RWPE2 (cell line): ENCODE results near the gene CPLX4.
"Not testable (repeated sequence)": the region's sequence is repeated elsewhere in the genome, so short reads cannot be mapped to it uniquely, and the experiment has no call there.

ENCODE experiments used
- ATAC-seq: fragments of 200-7000 bp; cut with Tn5 transposase; 3 replicates; pipeline ENCODE4 v1.9.1; 2021; ENCODE audit warnings: low read depth
- DNase-seq: peaks from one replicate; pipeline ENCODE4 v3.0.0-alpha.2; 2020; ENCODE audit warnings: low spot score
- H3K27ac ChIP-seq: fragments of 450-650 bp; 2 replicates; pipeline ENCODE4 v1.5.1; 2017; ENCODE audit warnings: mild to moderate bottlenecking; ENCODE audit not compliant: poor library complexity, severe bottlenecking
- H3K27me3 ChIP-seq: fragments of 250-450 bp; sonication (Bioruptor Pico); 2 replicates; pipeline ENCODE4 v1.5.1; 2021; ENCODE audit warnings: mild to moderate bottlenecking, moderate library complexity; ENCODE audit not compliant: insufficient read depth, poor library complexity, severe bottlenecking
- H3K36me3 ChIP-seq: fragments of 250-450 bp; sonication (Bioruptor Pico); 2 replicates; pipeline ENCODE4 v1.5.1; 2020; ENCODE audit warnings: low read depth, mild to moderate bottlenecking, moderate library complexity
- H3K4me1 ChIP-seq: fragments of 250-450 bp; sonication (Bioruptor Pico); 2 replicates; pipeline ENCODE4 v1.5.1; 2021; ENCODE audit warnings: mild to moderate bottlenecking, moderate library complexity; ENCODE audit not compliant: insufficient read depth, poor library complexity, severe bottlenecking
- H3K4me3 ChIP-seq: fragments of 250-450 bp; sonication (Bioruptor Pico); 2 replicates; pipeline ENCODE4 v1.5.1; 2021; ENCODE audit warnings: mild to moderate bottlenecking, moderate library complexity; ENCODE audit not compliant: severe bottlenecking
- H3K9me3 ChIP-seq: fragments of 250-450 bp; sonication (Bioruptor Pico); 2 replicates; pipeline ENCODE4 v1.5.1; 2021; ENCODE audit warnings: mild to moderate bottlenecking, moderate library complexity; ENCODE audit not compliant: severe bottlenecking
- TF ChIP-seq, protein P1 (sequence below): fragments of 450-650 bp; IDR thresholded peaks from one replicate; pipeline ENCODE4 v1.5.1; 2017; ENCODE audit warnings: mild to moderate bottlenecking, moderate library complexity; ENCODE audit not compliant: poor library complexity, severe bottlenecking

CPLX4 gene

DNA sequence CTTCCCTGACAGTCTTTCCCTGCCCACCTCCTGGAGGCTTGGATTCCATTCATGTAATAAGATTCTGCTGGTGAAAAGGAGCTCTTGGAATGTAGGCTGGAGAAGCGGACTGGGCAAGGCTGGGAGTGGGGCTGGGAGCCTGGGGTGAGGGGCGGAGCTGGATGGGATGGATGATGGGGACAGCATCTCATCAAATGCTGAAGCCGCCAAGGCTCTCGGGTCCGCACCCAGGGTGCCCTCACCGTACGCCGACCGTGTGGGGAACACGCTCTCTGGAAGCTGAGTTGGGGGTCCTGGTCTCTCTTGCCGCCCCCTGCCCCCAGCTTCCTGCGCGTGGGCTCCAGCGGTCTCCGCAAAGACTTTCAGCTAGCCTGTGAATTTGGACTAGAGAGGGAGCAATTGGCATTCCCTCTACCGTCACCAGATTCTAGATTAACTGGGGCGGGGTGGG is 54.3 kb downstream of the CPLX4 start:
- Histone ChIP-seq H3K4me3 (no peak overlapping the region), H3K4me1 (no peaks in the 10 kb centered on the region), H3K27ac (no peak overlapping the region), H3K36me3 (no peaks in the 10 kb centered on the region), H3K9me3 (no peaks in the 10 kb centered on the region), H3K27me3 (peaks cover 66% of the 10 kb centered on the region)
- ATAC-seq (peak; percentile 18; the same call in 1 of the 3 replicates), DNase-seq (no peak)
- TF ChIP-seq, protein P1, sequence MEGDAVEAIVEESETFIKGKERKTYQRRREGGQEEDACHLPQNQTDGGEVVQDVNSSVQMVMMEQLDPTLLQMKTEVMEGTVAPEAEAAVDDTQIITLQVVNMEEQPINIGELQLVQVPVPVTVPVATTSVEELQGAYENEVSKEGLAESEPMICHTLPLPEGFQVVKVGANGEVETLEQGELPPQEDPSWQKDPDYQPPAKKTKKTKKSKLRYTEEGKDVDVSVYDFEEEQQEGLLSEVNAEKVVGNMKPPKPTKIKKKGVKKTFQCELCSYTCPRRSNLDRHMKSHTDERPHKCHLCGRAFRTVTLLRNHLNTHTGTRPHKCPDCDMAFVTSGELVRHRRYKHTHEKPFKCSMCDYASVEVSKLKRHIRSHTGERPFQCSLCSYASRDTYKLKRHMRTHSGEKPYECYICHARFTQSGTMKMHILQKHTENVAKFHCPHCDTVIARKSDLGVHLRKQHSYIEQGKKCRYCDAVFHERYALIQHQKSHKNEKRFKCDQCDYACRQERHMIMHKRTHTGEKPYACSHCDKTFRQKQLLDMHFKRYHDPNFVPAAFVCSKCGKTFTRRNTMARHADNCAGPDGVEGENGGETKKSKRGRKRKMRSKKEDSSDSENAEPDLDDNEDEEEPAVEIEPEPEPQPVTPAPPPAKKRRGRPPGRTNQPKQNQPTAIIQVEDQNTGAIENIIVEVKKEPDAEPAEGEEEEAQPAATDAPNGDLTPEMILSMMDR = no peak

DNA sequence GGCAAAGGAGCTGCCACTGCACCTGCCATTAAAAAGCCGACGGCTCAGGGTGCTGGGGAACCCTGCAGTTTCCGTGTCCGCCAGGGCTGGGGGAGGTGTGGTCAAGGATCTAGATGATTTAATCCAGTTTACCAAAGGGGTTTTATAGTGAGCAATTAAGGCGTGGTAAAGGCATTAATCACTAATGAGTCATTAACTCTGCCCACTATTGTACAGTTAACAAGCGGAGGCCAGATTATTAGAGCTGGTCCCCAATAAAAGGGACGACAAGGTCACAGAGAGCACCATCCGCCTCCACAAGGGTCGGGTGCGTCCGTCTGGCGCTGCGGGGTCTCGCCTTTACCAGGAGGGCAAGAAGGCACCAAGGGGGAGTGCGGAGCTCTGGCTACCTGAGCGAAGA is 54.8 kb downstream of the CPLX4 start:
- Histone ChIP-seq H3K4me1 (no peaks in the 10 kb centered on the region), H3K27ac (no peak overlapping the region), H3K4me3 (no peak overlapping the region), H3K27me3 (peaks cover 62% of the 10 kb centered on the region), H3K9me3 (no peaks in the 10 kb centered on the region), H3K36me3 (no peaks in the 10 kb centered on the region)
- DNase-seq (no peak), ATAC-seq (peak; percentile 29; the same call in 1 of the 3 replicates)
- TF ChIP-seq, protein P1 = no peak

DNA sequence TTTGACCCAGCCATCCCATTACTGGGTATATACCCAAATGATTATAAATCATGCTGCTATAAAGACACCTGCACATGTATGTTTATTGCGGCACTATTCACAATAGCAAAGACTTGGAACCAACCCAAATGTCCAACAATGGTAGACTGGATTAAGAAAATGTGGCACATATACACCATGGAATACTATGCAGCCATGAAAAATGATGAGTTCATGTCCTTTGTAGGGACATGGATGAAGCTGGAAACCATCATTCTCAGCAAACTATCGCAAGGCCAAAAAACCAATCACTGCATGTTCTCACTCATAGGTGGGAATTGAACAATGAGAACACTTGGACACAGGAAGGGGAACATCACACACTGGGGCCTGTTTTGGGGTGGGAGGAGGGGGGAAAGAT is 56.2 kb downstream of the CPLX4 start:
- H3K9me3 ChIP-seq, ATAC-seq: not testable (repeated sequence)

DNA sequence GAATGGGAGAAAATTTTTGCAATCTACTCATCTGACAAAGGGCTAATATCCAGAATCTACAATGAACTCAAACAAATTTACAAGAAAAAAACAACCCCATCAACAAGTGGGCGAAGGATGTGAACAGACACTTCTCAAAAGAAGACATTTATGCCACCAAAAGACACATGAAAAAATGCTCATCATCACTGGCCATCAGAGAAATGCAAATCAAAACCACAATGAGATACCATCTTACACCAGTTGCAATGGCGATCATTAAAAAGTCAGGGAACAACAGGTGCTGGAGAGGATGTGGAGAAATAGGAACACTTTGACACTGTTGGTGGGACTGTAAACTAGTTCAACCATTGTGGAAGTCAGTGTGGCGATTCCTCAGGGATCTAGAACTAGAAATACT is 56.6 kb downstream of the CPLX4 start:
- DNase-seq, H3K9me3 ChIP-seq, H3K27ac ChIP-seq, H3K36me3 ChIP-seq, H3K4me1 ChIP-seq, H3K4me3 ChIP-seq, ATAC-seq: not testable (repeated sequence)
- peaks cover 44% of the 10 kb centered on the region for H3K27me3 ChIP-seq

More for the DNA sequence above, 56.2 kb downstream of the CPLX4 start:
- DNase-seq, H3K36me3 ChIP-seq, H3K4me3 ChIP-seq, H3K27ac ChIP-seq, H3K4me1 ChIP-seq: not testable (repeated sequence)
- H3K27me3 ChIP-seq = peaks cover 48% of the 10 kb centered on the region

DNA sequence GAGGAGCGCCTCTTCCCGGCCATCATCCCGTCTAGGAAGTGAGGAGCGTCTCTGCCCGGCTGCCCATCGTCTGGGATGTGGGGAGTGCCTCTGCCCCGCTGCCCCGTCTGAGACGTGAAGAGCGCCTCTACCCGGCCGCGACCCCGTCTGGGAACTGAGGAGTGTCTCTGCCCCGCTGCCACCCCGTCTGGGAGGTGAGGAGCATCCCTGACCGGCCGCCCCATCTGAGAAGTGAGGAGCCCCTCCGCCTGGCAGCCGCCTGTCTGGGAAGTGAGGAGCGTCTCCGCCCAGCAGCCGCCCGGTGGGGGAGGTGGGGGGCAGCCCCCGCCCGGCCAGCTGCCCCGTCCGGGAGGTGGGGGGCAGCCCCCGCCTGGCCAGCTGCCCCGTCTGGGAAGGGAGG is 63.0 kb downstream of the CPLX4 start:
- ATAC-seq, H3K4me1 ChIP-seq, H3K4me3 ChIP-seq, DNase-seq, H3K27ac ChIP-seq, H3K9me3 ChIP-seq, H3K36me3 ChIP-seq, H3K27me3 ChIP-seq: not testable (repeated sequence)

DNA sequence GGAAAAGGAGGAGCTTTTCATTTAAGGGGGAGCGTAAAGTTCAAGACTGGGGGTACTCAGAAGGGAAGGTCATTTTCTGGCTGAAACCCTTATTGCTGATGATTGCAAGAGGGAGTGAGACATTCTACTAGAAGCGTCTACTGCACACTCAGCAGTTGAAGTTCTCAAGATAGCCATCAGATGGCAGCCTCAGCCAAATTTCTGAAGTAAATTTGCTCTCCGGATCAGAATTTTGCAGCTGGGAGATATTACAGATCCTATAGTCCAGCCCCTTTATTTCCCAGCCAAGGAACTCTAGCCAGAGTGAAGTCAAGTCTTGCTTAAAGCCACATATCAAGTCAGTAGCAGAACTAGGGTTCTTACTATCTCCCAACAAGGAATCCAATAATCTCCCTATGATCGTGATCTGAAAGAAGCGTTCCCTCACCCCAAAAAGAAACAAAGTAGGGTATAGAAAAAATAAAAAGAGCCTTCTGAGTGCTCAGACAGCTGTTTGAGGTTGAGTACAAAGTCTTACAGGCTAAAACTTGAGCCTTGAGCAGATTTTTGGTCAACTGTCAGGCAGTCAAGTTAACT is 69.2 kb downstream of the CPLX4 start:
- Histone ChIP-seq H3K4me1 (no peaks in the 10 kb centered on the region), H3K27ac (no peak overlapping the region), H3K9me3 (no peaks in the 10 kb centered on the region), H3K36me3 (no peaks in the 10 kb centered on the region), H3K27me3 (peaks cover 42% of the 10 kb centered on the region), H3K4me3 (no peak overlapping the region)
- ATAC-seq = peak; percentile 67
- TF ChIP-seq, protein P1 = peak; percentile 81
- DNase-seq = no peak
